GM21528 (cell line): ENCODE data around the gene CERS5.

Experiments
- ATAC-seq: cut with Tn5 transposase; IDR thresholded peaks from one replicate; pipeline ENCODE4 v1.9.1; 2021; ENCODE audit warnings: mild to moderate bottlenecking, moderate library complexity; ENCODE audit not compliant: unreplicated experiment, low FRiP score

The CERS5 gene

DNA sequence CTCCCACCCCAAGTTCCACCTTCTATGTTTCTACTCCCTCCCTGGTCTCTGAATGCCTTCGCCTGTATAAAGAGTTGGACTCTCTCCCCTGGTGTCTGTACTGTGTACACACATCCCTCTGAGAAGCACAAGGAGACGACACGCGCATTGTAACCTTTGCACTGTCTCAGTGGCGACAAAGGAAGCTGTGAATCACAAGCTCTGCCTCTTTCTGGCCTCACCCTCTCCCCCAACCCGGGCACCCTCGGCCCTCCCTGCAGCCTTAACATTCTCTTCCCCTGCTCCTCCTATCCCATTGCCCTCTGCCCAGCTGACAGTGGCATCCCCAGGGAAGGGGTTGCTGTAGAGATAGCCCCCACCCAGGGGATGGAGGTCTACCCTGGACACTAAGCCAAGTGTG lies 84.5 kb downstream of the CERS5 start:
- ATAC-seq: no peak

DNA sequence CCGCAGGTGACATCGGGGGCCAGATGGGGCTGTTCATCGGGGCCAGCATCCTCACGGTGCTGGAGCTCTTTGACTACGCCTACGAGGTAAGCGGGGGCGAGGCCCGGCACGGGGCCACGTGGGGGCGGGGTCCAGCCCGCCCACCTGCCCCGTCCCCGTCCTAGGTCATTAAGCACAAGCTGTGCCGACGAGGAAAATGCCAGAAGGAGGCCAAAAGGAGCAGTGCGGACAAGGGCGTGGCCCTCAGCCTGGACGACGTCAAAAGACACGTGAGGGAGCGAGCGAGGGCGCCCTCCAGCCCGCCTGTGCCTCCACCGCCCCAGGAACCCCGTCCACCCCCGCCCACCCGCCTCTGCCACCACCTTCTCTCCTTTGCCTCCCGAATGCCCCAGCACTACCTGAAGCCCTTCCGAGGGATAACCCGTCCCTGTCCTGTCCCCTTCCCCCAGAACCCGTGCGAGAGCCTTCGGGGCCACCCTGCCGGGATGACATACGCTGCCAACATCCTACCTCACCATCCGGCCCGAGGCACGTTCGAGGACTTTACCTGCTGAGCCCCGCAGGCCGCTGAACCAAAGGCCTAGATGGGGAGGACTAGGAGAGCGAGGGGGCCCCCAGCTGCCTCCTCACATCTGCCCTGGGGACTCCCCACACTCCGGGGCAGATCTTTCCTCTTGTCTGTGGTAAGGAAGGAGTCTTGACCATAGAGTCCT lies 85.9 kb downstream of the CERS5 start:
- no peak for ATAC-seq

- ATAC-seq: no peak
Observed at GRCh38 chr12:50079771-50080170, 87.4 kb downstream of the CERS5 start.
